ENCODE measurements around the gene ARRDC4.

ARRDC4 gene, protein sequence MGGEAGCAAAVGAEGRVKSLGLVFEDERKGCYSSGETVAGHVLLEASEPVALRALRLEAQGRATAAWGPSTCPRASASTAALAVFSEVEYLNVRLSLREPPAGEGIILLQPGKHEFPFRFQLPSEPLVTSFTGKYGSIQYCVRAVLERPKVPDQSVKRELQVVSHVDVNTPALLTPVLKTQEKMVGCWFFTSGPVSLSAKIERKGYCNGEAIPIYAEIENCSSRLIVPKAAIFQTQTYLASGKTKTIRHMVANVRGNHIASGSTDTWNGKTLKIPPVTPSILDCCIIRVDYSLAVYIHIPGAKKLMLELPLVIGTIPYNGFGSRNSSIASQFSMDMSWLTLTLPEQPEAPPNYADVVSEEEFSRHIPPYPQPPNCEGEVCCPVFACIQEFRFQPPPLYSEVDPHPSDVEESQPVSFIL

DNA sequence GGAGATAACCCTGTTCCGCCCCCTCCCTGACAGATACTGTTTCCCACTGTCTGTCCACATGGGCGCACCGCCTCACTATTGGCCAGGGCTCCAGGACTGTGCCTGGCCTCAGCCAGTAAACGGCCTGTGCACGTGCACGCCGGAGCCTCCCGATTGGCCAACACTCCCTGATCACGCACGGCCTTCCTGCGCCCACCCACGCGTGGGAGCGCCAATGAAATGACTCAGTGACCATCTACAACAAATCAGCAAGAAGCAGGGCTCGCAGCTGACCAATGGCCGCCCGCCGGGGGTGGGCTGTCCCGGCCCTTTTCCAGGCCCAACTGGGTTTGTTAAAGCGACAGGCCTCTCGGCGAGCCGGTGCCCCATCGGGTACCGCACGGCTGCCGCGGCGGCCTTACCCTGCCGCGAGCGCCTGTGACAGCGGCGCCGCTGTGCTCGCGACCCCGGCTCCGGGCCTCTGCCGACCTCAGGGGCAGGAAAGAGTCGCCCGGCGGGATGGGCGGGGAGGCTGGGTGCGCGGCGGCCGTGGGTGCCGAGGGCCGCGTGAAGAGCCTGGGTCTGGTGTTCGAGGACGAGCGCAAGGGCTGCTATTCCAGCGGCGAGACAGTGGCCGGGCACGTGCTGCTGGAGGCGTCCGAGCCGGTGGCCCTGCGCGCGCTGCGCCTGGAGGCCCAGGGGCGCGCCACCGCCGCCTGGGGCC, at the start of gene ARRDC4:
TSS of gene ARRDC4 (plus strand) at position 340 of the 703 bp plus-strand sequence. CDS start at position 499, 159 bp downstream.
- H3K4me1 Mint-ChIP-seq (ENCODE audit: low read depth): peaks cover 43% of the 10 kb centered on the region
- intact Hi-C loops (cut with micrococcal nuclease): loop anchor here (2.0 to 10.0 kb wide), 6 partner anchors 37 to 1954 kb away; partner anchors contain the start of gene LRRC28
- peaks cover 45% of the 10 kb centered on the region for H3K36me3 Mint-ChIP-seq (ENCODE audit: low read depth)
- H3K9me3 Mint-ChIP-seq: no peaks in the 10 kb centered on the region
- H3K27me3 Mint-ChIP-seq: no peaks in the 10 kb centered on the region
- peak within 1 kb of the TSS; percentile 95 for H3K4me3 Mint-ChIP-seq
- peak within 1 kb of the TSS; percentile 96 for H3K27ac Mint-ChIP-seq

DNA sequence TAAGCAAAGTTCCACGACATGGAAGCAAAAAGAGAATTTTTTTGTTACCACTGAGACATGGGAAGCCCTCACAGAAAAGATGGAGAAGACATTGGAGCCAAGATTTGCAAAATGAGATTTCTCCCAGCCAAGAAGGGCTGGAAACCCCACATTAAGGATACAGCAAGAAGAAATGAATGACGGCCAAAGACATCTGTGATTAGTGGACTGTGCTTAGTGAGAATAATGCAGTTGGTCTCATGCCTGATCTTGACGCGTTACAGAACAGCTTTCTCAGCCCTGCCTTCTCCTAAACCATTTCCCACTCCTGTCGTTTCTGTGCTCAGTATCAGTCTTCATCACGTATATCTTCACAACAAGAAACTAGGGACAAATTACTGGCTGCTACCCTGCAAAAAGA, 45.8 kb upstream of the ARRDC4 start:
- no peaks in the 10 kb centered on the region for H3K9me3 Mint-ChIP-seq
- no peak overlapping the region for H3K27ac Mint-ChIP-seq
- no peaks in the 10 kb centered on the region for H3K36me3 Mint-ChIP-seq (ENCODE audit: low read depth)
- peaks cover 6% of the 10 kb centered on the region for H3K27me3 Mint-ChIP-seq
- H3K4me3 Mint-ChIP-seq: no peak overlapping the region
- intact Hi-C loops (cut with micrococcal nuclease): loop anchor here (5.0 kb wide), 1 partner anchor 48 kb away; the partner anchor contains the start of gene ARRDC4
- H3K4me1 Mint-ChIP-seq (ENCODE audit: low read depth): peaks cover 12% of the 10 kb centered on the region

DNA sequence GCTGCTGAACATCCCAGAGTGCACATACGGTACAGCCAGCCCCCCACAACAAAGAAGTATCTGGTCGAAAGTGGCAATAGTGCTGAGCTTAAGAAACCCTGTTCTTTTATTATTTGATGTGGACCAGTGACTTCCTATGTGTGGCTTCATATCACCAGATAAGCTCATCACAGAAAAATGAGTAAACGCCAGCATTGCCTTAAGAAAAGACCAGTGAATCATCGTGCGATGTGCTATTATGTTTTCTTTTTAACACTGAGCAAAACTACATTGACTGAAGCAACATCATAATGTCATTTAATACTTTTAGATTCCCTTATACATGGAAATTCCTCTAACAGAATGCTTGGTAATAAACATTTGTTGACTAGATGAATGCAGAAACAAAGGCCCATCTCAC, 45.2 kb upstream of the ARRDC4 start:
- Mint-ChIP-seq H3K4me3 (no peak overlapping the region), H3K27ac (no peak overlapping the region), H3K9me3 (no peaks in the 10 kb centered on the region), H3K36me3 (ENCODE audit: low read depth) (no peaks in the 10 kb centered on the region), H3K27me3 (peaks cover 6% of the 10 kb centered on the region), H3K4me1 (ENCODE audit: low read depth) (peaks cover 12% of the 10 kb centered on the region)
- intact Hi-C loops (cut with micrococcal nuclease): no loop called here

DNA sequence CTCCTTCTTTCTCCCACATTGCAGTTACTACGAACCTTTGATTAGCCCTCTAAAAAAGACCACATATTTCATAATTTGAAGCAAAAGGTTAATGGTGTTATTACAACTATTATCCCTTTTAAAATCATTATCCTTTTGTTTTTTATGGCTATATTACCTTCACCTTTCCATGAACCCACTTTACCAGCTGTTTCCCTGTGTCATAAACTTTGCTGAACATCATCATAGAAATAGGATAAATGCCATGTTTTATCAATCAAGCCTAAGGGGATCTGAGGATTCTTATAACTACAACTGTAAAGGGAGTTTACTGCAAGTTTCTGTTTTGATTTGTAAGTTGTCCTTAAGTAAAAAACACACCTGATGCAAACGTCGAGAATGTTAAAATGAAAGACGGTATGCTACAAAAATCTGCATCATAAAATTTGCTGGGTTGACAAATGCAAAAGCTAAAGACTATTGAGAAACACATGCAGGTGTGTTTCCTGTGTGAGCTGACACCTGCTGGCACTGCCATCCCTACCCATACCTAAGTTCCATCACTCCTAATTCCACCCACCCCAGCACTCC, 39.1 kb upstream of the ARRDC4 start:
- Mint-ChIP-seq H3K4me3 (no peak overlapping the region), H3K9me3 (no peaks in the 10 kb centered on the region), H3K36me3 (ENCODE audit: low read depth) (no peaks in the 10 kb centered on the region), H3K27ac (no peak overlapping the region), H3K27me3 (peaks cover under 1% of the 10 kb centered on the region), H3K4me1 (ENCODE audit: low read depth) (no peaks in the 10 kb centered on the region)
- intact Hi-C loops (cut with micrococcal nuclease): no loop called here

DNA sequence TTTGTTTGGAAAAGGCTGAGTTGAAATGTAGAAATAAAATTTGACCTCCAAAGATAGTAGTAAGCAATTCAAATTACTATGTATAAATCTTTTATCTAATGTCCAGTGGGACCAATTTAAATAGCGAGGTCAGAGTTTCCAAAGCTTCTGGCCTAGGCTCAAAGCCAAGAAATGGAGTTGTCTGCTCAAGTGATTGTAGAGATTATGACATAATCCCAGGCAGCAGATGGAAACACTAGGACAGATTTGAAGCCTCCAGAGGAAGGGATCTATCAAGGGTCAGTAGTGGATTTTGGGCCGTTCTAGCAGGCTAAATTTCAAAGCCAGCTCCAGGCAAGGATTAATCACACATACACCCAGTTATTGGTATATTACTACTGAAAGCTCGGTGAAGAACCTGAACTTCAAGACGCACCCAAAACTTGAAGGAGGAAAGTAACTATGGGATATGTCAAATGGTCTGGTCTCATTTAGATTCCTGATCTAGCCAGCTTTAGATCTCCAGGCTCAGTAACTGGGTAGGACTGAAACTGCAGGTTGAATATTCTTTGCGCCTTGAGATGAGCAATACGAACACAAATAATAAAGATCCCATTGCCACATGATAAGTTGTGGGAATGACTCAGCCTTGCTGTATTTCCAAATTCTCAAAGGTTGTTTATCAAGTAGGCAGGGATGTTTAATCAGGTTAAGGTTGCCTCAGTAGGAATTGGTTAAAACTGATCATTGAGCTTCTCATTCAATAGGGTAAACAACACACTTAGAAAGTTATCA, 30.9 kb upstream of the ARRDC4 start:
- Mint-ChIP-seq H3K27me3 (peaks cover 1% of the 10 kb centered on the region), H3K9me3 (peaks cover 19% of the 10 kb centered on the region), H3K4me1 (ENCODE audit: low read depth) (no peaks in the 10 kb centered on the region), H3K4me3 (no peak overlapping the region), H3K36me3 (ENCODE audit: low read depth) (no peaks in the 10 kb centered on the region), H3K27ac (no peak overlapping the region)
- intact Hi-C loops (cut with micrococcal nuclease): no loop called here

DNA sequence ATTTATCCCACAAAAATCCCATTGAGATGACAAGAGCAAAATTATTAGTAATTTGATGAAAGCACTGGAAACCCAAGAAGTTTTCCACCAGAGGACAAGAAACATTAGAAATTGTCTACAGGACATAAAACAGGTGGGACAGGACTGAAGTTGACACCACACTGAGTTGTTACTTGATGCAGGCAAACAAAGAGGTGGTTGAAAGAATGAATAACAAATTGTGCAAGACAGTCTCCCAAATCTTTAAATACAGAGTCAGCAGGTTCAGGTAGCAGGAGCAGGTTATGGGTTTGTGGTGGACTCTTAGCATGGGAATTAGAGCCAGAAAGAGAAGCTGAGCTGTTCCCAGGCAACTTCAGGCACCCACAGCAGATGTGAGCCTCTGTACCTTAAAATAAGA, 30.3 kb upstream of the ARRDC4 start:
- H3K27ac Mint-ChIP-seq: no peak overlapping the region
- H3K4me1 Mint-ChIP-seq (ENCODE audit: low read depth): no peaks in the 10 kb centered on the region
- intact Hi-C loops (cut with micrococcal nuclease): no loop called here
- no peaks in the 10 kb centered on the region for H3K36me3 Mint-ChIP-seq (ENCODE audit: low read depth)
- peaks cover 1% of the 10 kb centered on the region for H3K27me3 Mint-ChIP-seq
- peaks cover 22% of the 10 kb centered on the region for H3K9me3 Mint-ChIP-seq
- no peak overlapping the region for H3K4me3 Mint-ChIP-seq

DNA sequence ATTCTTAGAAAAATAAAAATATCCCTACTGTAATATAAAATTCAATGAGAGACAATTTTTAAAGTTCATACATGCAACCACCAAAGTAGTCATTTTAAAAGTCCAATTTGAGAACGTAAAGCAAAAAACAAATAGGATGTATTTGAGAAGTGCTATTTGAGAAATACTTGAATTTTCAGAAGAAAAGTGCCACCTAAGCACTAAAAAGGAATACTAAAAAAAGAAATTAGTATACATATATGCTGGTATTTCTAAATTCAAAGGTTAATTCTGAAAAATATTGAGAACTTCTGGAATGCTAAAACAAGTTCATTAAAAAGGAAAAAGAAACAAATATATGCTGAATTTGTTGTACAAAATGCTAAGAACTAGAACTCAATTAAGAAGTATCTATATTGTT, 29.2 kb upstream of the ARRDC4 start:
- Mint-ChIP-seq H3K9me3 (peaks cover 30% of the 10 kb centered on the region), H3K27ac (no peak overlapping the region), H3K4me3 (no peak overlapping the region), H3K4me1 (ENCODE audit: low read depth) (no peaks in the 10 kb centered on the region), H3K36me3 (ENCODE audit: low read depth) (no peaks in the 10 kb centered on the region), H3K27me3 (peaks cover 1% of the 10 kb centered on the region)
- intact Hi-C loops (cut with micrococcal nuclease): no loop called here

DNA sequence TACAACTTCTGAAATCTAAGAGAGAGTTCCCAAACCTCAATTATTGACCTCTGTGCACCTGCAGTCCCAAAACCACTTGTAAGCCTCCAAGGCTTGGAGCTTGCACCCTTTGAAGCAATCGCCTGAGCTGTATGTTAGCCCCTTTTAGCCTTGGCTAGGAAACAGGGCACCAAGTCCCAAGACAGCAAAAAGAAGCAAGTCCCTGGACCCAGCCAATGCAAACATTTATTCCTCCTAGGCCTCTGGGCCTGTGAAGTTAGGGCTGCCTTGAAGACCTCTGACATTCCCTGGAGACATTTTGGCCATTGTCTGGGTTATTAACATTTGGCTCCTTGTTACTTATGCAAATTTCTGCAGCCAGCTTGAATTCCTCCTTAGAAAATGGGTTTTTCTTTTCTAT, 26.9 kb upstream of the ARRDC4 start:
- no peaks in the 10 kb centered on the region for H3K27me3 Mint-ChIP-seq
- no peaks in the 10 kb centered on the region for H3K36me3 Mint-ChIP-seq (ENCODE audit: low read depth)
- H3K4me3 Mint-ChIP-seq: no peak overlapping the region
- H3K27ac Mint-ChIP-seq: no peak overlapping the region
- peaks cover 30% of the 10 kb centered on the region for H3K9me3 Mint-ChIP-seq
- intact Hi-C loops (cut with micrococcal nuclease): no loop called here
- H3K4me1 Mint-ChIP-seq (ENCODE audit: low read depth): no peaks in the 10 kb centered on the region

DNA sequence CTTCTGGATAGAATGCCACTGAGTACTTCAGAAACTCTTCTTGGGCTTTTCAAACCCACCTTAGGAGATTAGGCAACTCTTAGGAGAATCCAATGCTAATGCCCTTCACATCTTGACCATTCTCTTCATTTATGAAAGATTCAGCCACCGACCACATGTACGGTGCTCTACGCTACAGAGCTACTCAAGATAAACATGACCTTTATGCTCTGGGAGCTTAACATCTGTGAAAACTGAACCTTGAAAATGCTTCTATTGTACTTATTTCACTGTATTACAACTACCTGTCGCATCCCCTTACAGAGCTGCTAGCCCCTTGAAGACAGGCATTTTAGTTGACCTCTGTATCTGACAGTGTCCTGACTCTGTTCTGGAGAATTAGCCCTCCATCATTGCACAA, 19.5 kb upstream of the ARRDC4 start:
- Mint-ChIP-seq H3K36me3 (ENCODE audit: low read depth) (no peaks in the 10 kb centered on the region), H3K27ac (no peak overlapping the region), H3K9me3 (peaks cover under 1% of the 10 kb centered on the region), H3K4me1 (ENCODE audit: low read depth) (no peaks in the 10 kb centered on the region), H3K27me3 (no peaks in the 10 kb centered on the region), H3K4me3 (no peak overlapping the region)
- intact Hi-C loops (cut with micrococcal nuclease): no loop called here

DNA sequence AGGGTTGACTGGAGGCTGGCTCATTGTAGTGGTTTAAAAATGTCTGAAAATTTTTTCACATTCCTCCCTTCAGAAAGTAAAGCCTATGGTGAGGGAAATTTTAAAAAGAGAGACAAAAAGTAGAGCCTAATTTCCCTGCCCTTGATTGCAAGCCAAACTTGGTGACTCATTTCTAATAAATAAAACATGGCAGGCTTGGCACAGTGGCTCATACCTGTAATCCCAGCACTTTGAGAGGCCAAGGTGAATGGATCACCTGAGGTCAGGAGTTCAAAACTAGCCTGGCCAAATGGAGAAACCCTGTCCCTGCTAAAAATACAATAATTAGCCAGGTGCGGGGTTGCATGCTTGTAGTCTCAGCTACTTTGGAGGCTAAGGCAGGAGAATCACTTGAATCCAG, 18.9 kb upstream of the ARRDC4 start:
- no peaks in the 10 kb centered on the region for H3K4me1 Mint-ChIP-seq (ENCODE audit: low read depth)
- H3K27me3 Mint-ChIP-seq: peaks cover 2% of the 10 kb centered on the region
- H3K36me3 Mint-ChIP-seq (ENCODE audit: low read depth): no peaks in the 10 kb centered on the region
- intact Hi-C loops (cut with micrococcal nuclease): no loop called here
- H3K27ac Mint-ChIP-seq: no peak overlapping the region
- H3K9me3 Mint-ChIP-seq: no peaks in the 10 kb centered on the region
- H3K4me3 Mint-ChIP-seq: no peak overlapping the region

DNA sequence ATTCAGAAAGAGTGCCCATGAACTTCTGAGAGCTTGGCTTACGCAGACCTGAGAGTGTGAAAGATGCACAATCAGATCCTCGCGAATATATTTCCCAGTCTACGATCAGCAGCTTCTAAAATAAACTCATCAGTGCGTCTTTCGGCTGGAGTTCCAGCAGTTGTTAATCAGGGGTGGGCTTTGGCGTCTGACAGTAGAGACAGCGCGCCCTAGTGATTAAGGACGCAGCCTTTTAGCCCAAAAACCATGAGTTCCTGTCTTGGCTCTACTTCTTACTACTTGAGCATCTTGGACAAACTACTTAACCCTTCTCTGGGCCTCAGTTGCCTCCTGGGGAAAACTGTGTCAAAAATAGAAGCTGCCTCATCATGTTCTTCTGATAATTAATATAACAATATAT, 15.8 kb upstream of the ARRDC4 start:
- Mint-ChIP-seq H3K9me3 (no peaks in the 10 kb centered on the region), H3K27ac (no peak overlapping the region), H3K36me3 (ENCODE audit: low read depth) (no peaks in the 10 kb centered on the region), H3K4me3 (no peak overlapping the region), H3K27me3 (peaks cover 2% of the 10 kb centered on the region), H3K4me1 (ENCODE audit: low read depth) (no peaks in the 10 kb centered on the region)
- intact Hi-C loops (cut with micrococcal nuclease): no loop called here

DNA sequence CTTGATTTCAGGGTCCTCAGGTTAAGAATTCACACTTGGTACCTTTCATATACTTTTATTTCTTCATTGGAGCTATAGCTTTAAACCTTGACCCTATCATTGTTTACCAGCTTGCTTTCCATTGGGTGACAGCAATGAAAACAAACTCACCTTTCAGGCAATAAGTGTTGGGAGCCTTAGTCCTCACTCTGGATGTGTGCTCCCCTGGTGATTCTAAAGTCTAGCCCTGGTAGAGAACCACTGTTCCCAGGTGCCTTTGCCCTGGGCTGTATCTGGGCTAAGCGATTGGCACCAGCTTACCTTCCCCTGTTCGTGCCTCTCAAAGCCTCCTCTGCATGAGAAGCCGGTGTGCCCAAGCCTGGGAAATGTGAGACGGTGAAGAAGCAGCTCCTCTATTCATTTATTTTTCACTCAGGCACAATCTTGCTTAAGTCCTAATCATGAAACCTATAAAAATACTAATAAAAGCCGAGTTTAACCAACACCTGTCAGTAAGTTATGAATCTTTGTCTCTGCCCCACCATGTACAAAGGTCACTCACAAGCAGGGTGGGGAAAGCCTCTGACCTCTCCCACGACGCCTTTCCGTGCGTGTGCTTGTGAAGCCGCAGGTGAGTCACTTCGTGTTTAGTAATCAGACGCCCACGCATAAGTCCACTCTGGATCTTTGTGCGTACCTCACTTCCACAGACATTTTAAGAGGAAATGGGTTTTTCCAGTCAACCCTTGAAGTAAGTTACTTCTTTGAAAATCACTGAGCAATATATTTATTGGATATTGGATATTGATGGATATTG, 12.8 kb upstream of the ARRDC4 start:
- no peaks in the 10 kb centered on the region for H3K9me3 Mint-ChIP-seq
- H3K4me1 Mint-ChIP-seq (ENCODE audit: low read depth): no peaks in the 10 kb centered on the region
- no peak overlapping the region for H3K27ac Mint-ChIP-seq
- intact Hi-C loops (cut with micrococcal nuclease): no loop called here
- H3K36me3 Mint-ChIP-seq (ENCODE audit: low read depth): no peaks in the 10 kb centered on the region
- H3K27me3 Mint-ChIP-seq: peaks cover 4% of the 10 kb centered on the region
- no peak overlapping the region for H3K4me3 Mint-ChIP-seq

DNA sequence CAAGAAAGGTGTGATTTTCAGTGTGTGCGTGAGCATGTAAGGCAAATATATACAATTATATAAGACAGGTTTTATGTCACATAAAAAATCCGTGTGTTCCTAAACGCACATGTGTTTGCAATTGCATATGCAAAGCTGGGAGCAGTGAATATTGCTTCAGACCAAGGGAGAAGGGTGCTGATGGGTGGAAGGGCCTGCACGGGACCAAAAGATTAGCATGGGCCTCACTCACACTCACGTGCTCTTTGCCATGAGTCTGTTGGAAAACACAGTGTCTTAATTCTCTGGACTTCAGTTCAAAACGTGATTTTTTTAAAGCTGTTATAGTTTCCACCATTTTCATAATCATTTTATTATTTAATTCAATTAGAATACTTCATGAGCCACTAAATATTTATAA, 7.2 kb upstream of the ARRDC4 start:
- Mint-ChIP-seq H3K4me1 (ENCODE audit: low read depth) (peaks cover 6% of the 10 kb centered on the region), H3K36me3 (ENCODE audit: low read depth) (no peaks in the 10 kb centered on the region), H3K27me3 (peaks cover 8% of the 10 kb centered on the region), H3K27ac (no peak overlapping the region), H3K4me3 (no peak overlapping the region), H3K9me3 (no peaks in the 10 kb centered on the region)
- intact Hi-C loops (cut with micrococcal nuclease): no loop called here
